ENCODE results near the gene NRXN3. TPM values are rescaled to one million over a fixed set of nuclear protein-coding genes. Genes with fewer than 3 reads are reported as not detected.

Gene NRXN3
- total RNA-seq, 1 donor from 2014 or later = 18.0 TPM

GRCh38 chr14:78184157-78184556, 14.0 kb downstream of the NRXN3 start:
- Histone ChIP-seq H3K79me2 (ENCODE audit: insufficient read depth, low read length) (no peaks in the 10 kb centered on the region), H3K4me1 (ENCODE audit: insufficient read depth, low read length) (no peaks in the 10 kb centered on the region), H3K4me2 (ENCODE audit: low read length) (no peak overlapping the region), H3K9ac (ENCODE audit: low read length) (no peak overlapping the region), H3K27me3 (ENCODE audit: insufficient read depth, low read length) (no peaks in the 10 kb centered on the region), H3K9me3 (ENCODE audit: insufficient read depth, low read depth, low read length) (no peaks in the 10 kb centered on the region), H3K36me3 (ENCODE audit: insufficient read depth, low read length) (no peaks in the 10 kb centered on the region), H4K20me1 (ENCODE audit: insufficient read depth, low read length) (no peaks in the 10 kb centered on the region), H3K27ac (ENCODE audit: low read depth, low read length) (no peak overlapping the region), H2AFZ (ENCODE audit: low read depth, low read length) (no peak overlapping the region), H3K4me3 (ENCODE audit: insufficient read depth, low read depth, low read length) (no peak overlapping the region)
- Mint-ChIP-seq H3K4me1 (ENCODE audit: low read depth, unreplicated experiment) (no peaks in the 10 kb centered on the region), H3K36me3 (ENCODE audit: low read depth, unreplicated experiment) (no peaks in the 10 kb centered on the region), H3K4me3 (ENCODE audit: unreplicated experiment) (no peak overlapping the region), H3K27ac (ENCODE audit: unreplicated experiment) (no peak overlapping the region), H3K27me3 (ENCODE audit: low read depth, unreplicated experiment) (peaks cover 59% of the 10 kb centered on the region), H3K9me3 (ENCODE audit: unreplicated experiment) (no peaks in the 10 kb centered on the region)
- TF ChIP-seq EZH2 (IDR thresholded peaks at IDR 0.05; ENCODE audit: insufficient read depth, low read length) = no peak
- TF ChIP-seq, protein P1, sequence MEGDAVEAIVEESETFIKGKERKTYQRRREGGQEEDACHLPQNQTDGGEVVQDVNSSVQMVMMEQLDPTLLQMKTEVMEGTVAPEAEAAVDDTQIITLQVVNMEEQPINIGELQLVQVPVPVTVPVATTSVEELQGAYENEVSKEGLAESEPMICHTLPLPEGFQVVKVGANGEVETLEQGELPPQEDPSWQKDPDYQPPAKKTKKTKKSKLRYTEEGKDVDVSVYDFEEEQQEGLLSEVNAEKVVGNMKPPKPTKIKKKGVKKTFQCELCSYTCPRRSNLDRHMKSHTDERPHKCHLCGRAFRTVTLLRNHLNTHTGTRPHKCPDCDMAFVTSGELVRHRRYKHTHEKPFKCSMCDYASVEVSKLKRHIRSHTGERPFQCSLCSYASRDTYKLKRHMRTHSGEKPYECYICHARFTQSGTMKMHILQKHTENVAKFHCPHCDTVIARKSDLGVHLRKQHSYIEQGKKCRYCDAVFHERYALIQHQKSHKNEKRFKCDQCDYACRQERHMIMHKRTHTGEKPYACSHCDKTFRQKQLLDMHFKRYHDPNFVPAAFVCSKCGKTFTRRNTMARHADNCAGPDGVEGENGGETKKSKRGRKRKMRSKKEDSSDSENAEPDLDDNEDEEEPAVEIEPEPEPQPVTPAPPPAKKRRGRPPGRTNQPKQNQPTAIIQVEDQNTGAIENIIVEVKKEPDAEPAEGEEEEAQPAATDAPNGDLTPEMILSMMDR (IDR thresholded peaks at IDR 0.05; ENCODE audit: insufficient read depth, low read depth, low read length) = no peak
- no peak for DNase-seq (ENCODE audit: low read depth)
- FAIRE-seq = no peak

DNA sequence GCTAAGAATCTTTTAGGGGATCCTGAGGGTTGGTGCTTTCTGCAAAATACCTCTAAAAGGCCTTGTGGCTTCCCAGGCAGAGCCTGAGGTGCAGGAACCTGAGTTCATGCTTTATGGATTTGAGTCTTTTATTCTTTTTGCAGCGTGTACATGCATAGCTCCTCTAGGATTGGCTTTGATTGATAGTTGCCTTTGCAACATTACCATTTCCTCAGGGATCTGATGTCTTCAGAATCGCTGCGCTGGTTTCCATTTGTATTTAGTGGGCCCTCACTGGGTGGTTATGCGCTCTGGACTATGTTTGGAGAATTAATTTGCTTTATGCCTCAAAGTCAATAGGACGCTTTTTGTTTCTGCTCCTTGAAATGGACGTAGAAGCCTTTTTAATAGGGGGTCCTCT, 16.1 kb downstream of the NRXN3 start:
- no peaks in the 10 kb centered on the region for H3K36me3 Mint-ChIP-seq (ENCODE audit: low read depth, unreplicated experiment)
- no peaks in the 10 kb centered on the region for H4K20me1 ChIP-seq (ENCODE audit: insufficient read depth, low read length)
- H3K4me3 ChIP-seq (ENCODE audit: insufficient read depth, low read depth, low read length) = no peak overlapping the region
- no peak overlapping the region for H2AFZ ChIP-seq (ENCODE audit: low read depth, low read length)
- FAIRE-seq (no peak), DNase-seq (ENCODE audit: low read depth) (no peak)
- no peaks in the 10 kb centered on the region for H3K79me2 ChIP-seq (ENCODE audit: insufficient read depth, low read length)
- H3K27me3 ChIP-seq (ENCODE audit: insufficient read depth, low read length) = no peaks in the 10 kb centered on the region
- no peak for TF ChIP-seq EZH2 (IDR thresholded peaks at IDR 0.05; ENCODE audit: insufficient read depth, low read length)
- TF ChIP-seq, protein P1 (IDR thresholded peaks at IDR 0.05; ENCODE audit: insufficient read depth, low read depth, low read length) = no peak
- H3K27ac Mint-ChIP-seq (ENCODE audit: unreplicated experiment) = no peak overlapping the region
- no peak overlapping the region for H3K4me2 ChIP-seq (ENCODE audit: low read length)
- H3K27me3 Mint-ChIP-seq (ENCODE audit: low read depth, unreplicated experiment) = peaks cover 50% of the 10 kb centered on the region
- no peaks in the 10 kb centered on the region for H3K4me1 ChIP-seq (ENCODE audit: insufficient read depth, low read length)
- H3K4me1 Mint-ChIP-seq (ENCODE audit: low read depth, unreplicated experiment) = no peaks in the 10 kb centered on the region
- no peaks in the 10 kb centered on the region for H3K36me3 ChIP-seq (ENCODE audit: insufficient read depth, low read length)
- H3K9ac ChIP-seq (ENCODE audit: low read length) = no peak overlapping the region
- H3K9me3 Mint-ChIP-seq (ENCODE audit: unreplicated experiment) = peaks cover 1% of the 10 kb centered on the region
- no peaks in the 10 kb centered on the region for H3K9me3 ChIP-seq (ENCODE audit: insufficient read depth, low read depth, low read length)
- no peak overlapping the region for H3K27ac ChIP-seq (ENCODE audit: low read depth, low read length)
- H3K4me3 Mint-ChIP-seq (ENCODE audit: unreplicated experiment) = no peak overlapping the region

GRCh38 chr14:78188882-78189281, 18.7 kb downstream of the NRXN3 start:
- Mint-ChIP-seq H3K4me3 (ENCODE audit: unreplicated experiment) (no peak overlapping the region), H3K9me3 (ENCODE audit: unreplicated experiment) (peaks cover 2% of the 10 kb centered on the region), H3K27me3 (ENCODE audit: low read depth, unreplicated experiment) (peaks cover 52% of the 10 kb centered on the region), H3K36me3 (ENCODE audit: low read depth, unreplicated experiment) (no peaks in the 10 kb centered on the region), H3K27ac (ENCODE audit: unreplicated experiment) (no peak overlapping the region), H3K4me1 (ENCODE audit: low read depth, unreplicated experiment) (no peaks in the 10 kb centered on the region)
- DNase-seq (ENCODE audit: low read depth) (no peak), FAIRE-seq (no peak)
- no peak overlapping the region for H3K4me2 ChIP-seq (ENCODE audit: low read length)
- no peaks in the 10 kb centered on the region for H3K27me3 ChIP-seq (ENCODE audit: insufficient read depth, low read length)
- H3K9me3 ChIP-seq (ENCODE audit: insufficient read depth, low read depth, low read length) = no peaks in the 10 kb centered on the region
- H3K4me1 ChIP-seq (ENCODE audit: insufficient read depth, low read length) = no peaks in the 10 kb centered on the region
- no peak for TF ChIP-seq EZH2 (IDR thresholded peaks at IDR 0.05; ENCODE audit: insufficient read depth, low read length)
- TF ChIP-seq, protein P1 (IDR thresholded peaks at IDR 0.05; ENCODE audit: insufficient read depth, low read depth, low read length) = no peak
- no peaks in the 10 kb centered on the region for H4K20me1 ChIP-seq (ENCODE audit: insufficient read depth, low read length)
- no peak overlapping the region for H3K9ac ChIP-seq (ENCODE audit: low read length)
- no peak overlapping the region for H3K27ac ChIP-seq (ENCODE audit: low read depth, low read length)
- H2AFZ ChIP-seq (ENCODE audit: low read depth, low read length) = no peak overlapping the region
- H3K79me2 ChIP-seq (ENCODE audit: insufficient read depth, low read length) = no peaks in the 10 kb centered on the region
- H3K4me3 ChIP-seq (ENCODE audit: insufficient read depth, low read depth, low read length) = no peak overlapping the region
- H3K36me3 ChIP-seq (ENCODE audit: insufficient read depth, low read length) = no peaks in the 10 kb centered on the region

All from astrocyte (in vitro differentiated cells and primary cell).